GM12872 (cell line): ENCODE measurements around the gene GP1BA.

ENCODE experiments used
- TF ChIP-seq, protein P1 (sequence below): IDR thresholded peaks from 3 replicates; pipeline ENCODE4 v1.5.1; 2011; ENCODE audit warnings: low read depth, mild to moderate bottlenecking, low read length, moderate library complexity; ENCODE audit not compliant: insufficient read depth

Gene GP1BA

DNA sequence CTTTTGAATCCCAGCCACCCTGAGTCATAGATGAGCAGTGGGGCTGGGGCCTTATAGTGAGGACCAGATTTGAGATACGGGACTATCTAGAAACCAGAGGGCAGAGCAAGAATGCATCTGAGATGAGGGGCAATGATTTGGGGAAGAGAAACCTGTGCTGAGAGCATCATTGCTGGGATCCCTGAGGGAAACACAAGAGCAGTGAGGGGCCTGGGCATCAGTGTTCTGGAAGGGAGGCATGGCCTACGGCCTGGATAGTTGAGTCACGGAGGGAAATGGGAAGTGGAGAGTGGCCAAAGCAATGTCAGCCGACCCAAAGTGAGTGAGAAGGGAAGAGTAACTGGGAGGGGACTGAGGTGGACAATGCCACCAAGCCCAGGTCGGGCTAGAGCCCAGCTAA, 50.2 kb downstream of the GP1BA start:
- TF ChIP-seq, protein P1, sequence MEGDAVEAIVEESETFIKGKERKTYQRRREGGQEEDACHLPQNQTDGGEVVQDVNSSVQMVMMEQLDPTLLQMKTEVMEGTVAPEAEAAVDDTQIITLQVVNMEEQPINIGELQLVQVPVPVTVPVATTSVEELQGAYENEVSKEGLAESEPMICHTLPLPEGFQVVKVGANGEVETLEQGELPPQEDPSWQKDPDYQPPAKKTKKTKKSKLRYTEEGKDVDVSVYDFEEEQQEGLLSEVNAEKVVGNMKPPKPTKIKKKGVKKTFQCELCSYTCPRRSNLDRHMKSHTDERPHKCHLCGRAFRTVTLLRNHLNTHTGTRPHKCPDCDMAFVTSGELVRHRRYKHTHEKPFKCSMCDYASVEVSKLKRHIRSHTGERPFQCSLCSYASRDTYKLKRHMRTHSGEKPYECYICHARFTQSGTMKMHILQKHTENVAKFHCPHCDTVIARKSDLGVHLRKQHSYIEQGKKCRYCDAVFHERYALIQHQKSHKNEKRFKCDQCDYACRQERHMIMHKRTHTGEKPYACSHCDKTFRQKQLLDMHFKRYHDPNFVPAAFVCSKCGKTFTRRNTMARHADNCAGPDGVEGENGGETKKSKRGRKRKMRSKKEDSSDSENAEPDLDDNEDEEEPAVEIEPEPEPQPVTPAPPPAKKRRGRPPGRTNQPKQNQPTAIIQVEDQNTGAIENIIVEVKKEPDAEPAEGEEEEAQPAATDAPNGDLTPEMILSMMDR: no peak
